Sigmoid colon (tissue), 7 donors: ENCODE data around the gene TMEM167B. TPM values are rescaled to one million over a fixed set of nuclear protein-coding genes. Genes with fewer than 3 reads are reported as not detected.

Source experiments
- DNase-seq: peaks from one replicate; pipeline ENCODE4 v3.0.0-alpha.2; 2019
- H3K27ac ChIP-seq, 4 donors: fragments of 200-600 bp; sonication (generic); one replicate each; pipeline ENCODE4 v1.5.1; 2016 to 2019; ENCODE audit warnings: mild to moderate bottlenecking in 1 of 4
- H3K27me3 ChIP-seq, 3 donors: fragments of 200-600 bp; sonication (generic); one replicate each; pipeline ENCODE4 v1.5.1; 2019; ENCODE audit warnings: mild to moderate bottlenecking in 1 of 3
- H3K36me3 ChIP-seq, 4 donors: fragments of 200-600 bp; sonication (generic); one replicate each; pipeline ENCODE4 v1.5.1; 2016 to 2019
- H3K4me1 ChIP-seq, 4 donors: fragments of 200-600 bp; sonication (generic); one replicate each; pipeline ENCODE4 v1.5.1; 2017 to 2019
- H3K4me3 ChIP-seq, 4 donors: fragments of 200-600 bp; sonication (generic); one replicate each; pipeline ENCODE4 v1.5.1; 2017 to 2019; ENCODE audit warnings: mild to moderate bottlenecking in 2 of 4, moderate library complexity in 1 of 4
- H3K9me3 ChIP-seq, 4 donors: fragments of 200-600 bp in 3 of 4; sonication (generic) in 3 of 4; one replicate each; pipeline versions ENCODE4 v1.5.1 to v1.6.1; 2013 to 2019
- CTCF ChIP-seq, 4 experiments: fragments of 450-650 bp in 3 of 4; fragments of 200-600 bp in 1 of 4; IDR thresholded peaks; one replicate each; pipeline ENCODE4 v1.5.1; 2016 to 2019; ENCODE audit warnings: antibody characterized with exemption in 4 of 4, mild to moderate bottlenecking in 3 of 4, moderate library complexity in 2 of 4
- EP300 ChIP-seq, 4 donors: sonication (generic); formaldehyde crosslinking; IDR thresholded peaks; one replicate each; pipeline ENCODE4 v1.6.1; 2017; ENCODE audit warnings: antibody characterized with exemption in 4 of 4
- POLR2A ChIP-seq, 2 donors: fragments of 450-650 bp; IDR thresholded peaks; one replicate each; pipeline ENCODE4 v1.6.1; 2016; ENCODE audit warnings: antibody characterized with exemption in 2 of 2, mild to moderate bottlenecking in 2 of 2, moderate library complexity in 2 of 2
- POLR2AphosphoS5 ChIP-seq, 4 donors: sonication (generic); formaldehyde crosslinking; IDR thresholded peaks; one replicate each; pipeline ENCODE4 v1.6.1; 2017; ENCODE audit warnings: antibody characterized with exemption in 4 of 4
- WGBS, 2 donors: extraction: QIAGEN DNeasy Blood & Tissue Kit; methylation state at CpG; one replicate each; pipeline ENCODE4 v1.1.7; 2013; 5-methylcytosine and 5-hydroxymethylcytosine counted together
- intact Hi-C: fragments of 100-400 bp; cut with DNase I; formaldehyde crosslinking; loops from one replicate; pipeline ENCODE4 v1.15.1; 2023
- polyA plus RNA-seq, 3 donors: library from polyadenylated mRNA; stranded (reverse); fragments of 200-250 nt; gene quantifications; one replicate each; pipeline ENCODE4 v1.2.3, GENCODE V29; 2013
- total RNA-seq, 4 donors: library from RNA; depleted of rRNA; stranded (reverse); fragments of >200 nt; gene quantifications; one replicate each; pipeline ENCODE4 v1.1.0, GENCODE V29; 2016
- donor health status: healthy with polysubstance abuse.
- donor health status: Bipolar disorder and iron deficiency.
- donor health status: healthy.

Gene TMEM167B
- total and polyA plus RNA-seq, 7 donors: 16.2 to 33.2 (median 22.7) TPM

DNA sequence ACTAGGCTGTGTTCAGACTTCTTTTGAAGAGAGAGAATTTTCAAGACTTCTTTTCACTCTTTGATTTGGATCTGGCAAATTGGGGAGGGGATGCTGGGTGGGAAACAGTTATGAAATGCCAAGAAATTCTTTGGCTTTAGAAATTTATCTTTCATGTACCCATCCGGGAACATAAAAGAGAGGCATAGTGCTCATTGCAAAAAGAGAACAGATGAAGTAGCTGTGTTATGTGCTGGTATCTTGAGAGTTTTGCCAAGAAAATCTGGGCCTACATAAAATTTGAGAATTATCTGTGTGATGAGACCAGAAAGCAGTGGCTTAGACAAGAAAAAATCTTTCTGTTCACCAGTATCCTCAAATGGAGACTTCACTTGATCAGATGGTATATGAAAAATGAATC, 4.3 kb downstream of the TMEM167B start:
- peak overlapping the region; percentile 74 to 97 (median 86) for H3K27ac ChIP-seq
- intact Hi-C loops: loop anchor here (5.0 to 10.0 kb wide), 2 partner anchors 133 to 300 kb away; partner anchors contain the start of genes CLCC1 and SORT1
- H3K9me3 ChIP-seq: no peaks in the 10 kb centered on the region
- H3K4me3 ChIP-seq: no peak overlapping the region
- H3K36me3 ChIP-seq: peaks cover 0 to 27% (median 6%) of the 10 kb centered on the region in 4 donors
- DNase-seq: no peak
- WGBS, 2 donors: 90 to 95% methylated on average over 1 of the region's 1 CpG
- peaks cover 0 to 52% (median 45%) of the 10 kb centered on the region in 4 donors for H3K4me1 ChIP-seq
- TF ChIP-seq EP300 (IDR thresholded peaks at IDR 0.05) (no peak), POLR2A (IDR thresholded peaks at IDR 0.05) (no peak), CTCF (IDR thresholded peaks at IDR 0.05) (no peak), POLR2AphosphoS5 (IDR thresholded peaks at IDR 0.05) (no peak)
- H3K27me3 ChIP-seq: no peaks in the 10 kb centered on the region

- 94% methylated on average over 1 of the region's 1 CpG for WGBS, 2 donors
- DNase-seq: no peak
- Histone ChIP-seq H3K4me1 (peaks cover 0 to 48% (median 42%) of the 10 kb centered on the region in 4 donors), H3K36me3 (peaks cover 0 to 27% (median 6%) of the 10 kb centered on the region in 4 donors), H3K27me3 (no peaks in the 10 kb centered on the region), H3K4me3 (no peak overlapping the region), H3K27ac (peak overlapping the region; percentile 74 to 97 (median 86)), H3K9me3 (no peaks in the 10 kb centered on the region)
- TF ChIP-seq EP300 (IDR thresholded peaks at IDR 0.05) (no peak), POLR2A (IDR thresholded peaks at IDR 0.05) (no peak), CTCF (IDR thresholded peaks at IDR 0.05) (no peak), POLR2AphosphoS5 (IDR thresholded peaks at IDR 0.05) (no peak)
- intact Hi-C loops: loop anchor here (10.0 kb wide), 1 partner anchor 299 kb away; the partner anchor contains the start of gene SORT1
Observed at GRCh38 chr1:109095631-109096030, 5.1 kb downstream of the TMEM167B start.

- Histone ChIP-seq H3K4me3 (no peak overlapping the region), H3K27ac (peak overlapping the region in 2 of 4 donors; percentile 96 to 97), H3K27me3 (no peaks in the 10 kb centered on the region), H3K36me3 (peaks cover 0 to 27% (median 6%) of the 10 kb centered on the region in 4 donors), H3K4me1 (peaks cover 0 to 52% (median 45%) of the 10 kb centered on the region in 4 donors), H3K9me3 (no peaks in the 10 kb centered on the region)
- TF ChIP-seq EP300 (IDR thresholded peaks at IDR 0.05) (no peak), POLR2AphosphoS5 (IDR thresholded peaks at IDR 0.05) (no peak), POLR2A (IDR thresholded peaks at IDR 0.05) (no peak), CTCF (IDR thresholded peaks at IDR 0.05) (no peak)
- intact Hi-C loops: loop anchor here (10.0 kb wide), 1 partner anchor 299 kb away; the partner anchor contains the start of gene SORT1
- no peak for DNase-seq
- 21 to 73% methylated on average over 1 of the region's 1 CpG for WGBS, 2 donors
Observed at GRCh38 chr1:109096120-109096519, 5.6 kb downstream of the TMEM167B start.

DNA sequence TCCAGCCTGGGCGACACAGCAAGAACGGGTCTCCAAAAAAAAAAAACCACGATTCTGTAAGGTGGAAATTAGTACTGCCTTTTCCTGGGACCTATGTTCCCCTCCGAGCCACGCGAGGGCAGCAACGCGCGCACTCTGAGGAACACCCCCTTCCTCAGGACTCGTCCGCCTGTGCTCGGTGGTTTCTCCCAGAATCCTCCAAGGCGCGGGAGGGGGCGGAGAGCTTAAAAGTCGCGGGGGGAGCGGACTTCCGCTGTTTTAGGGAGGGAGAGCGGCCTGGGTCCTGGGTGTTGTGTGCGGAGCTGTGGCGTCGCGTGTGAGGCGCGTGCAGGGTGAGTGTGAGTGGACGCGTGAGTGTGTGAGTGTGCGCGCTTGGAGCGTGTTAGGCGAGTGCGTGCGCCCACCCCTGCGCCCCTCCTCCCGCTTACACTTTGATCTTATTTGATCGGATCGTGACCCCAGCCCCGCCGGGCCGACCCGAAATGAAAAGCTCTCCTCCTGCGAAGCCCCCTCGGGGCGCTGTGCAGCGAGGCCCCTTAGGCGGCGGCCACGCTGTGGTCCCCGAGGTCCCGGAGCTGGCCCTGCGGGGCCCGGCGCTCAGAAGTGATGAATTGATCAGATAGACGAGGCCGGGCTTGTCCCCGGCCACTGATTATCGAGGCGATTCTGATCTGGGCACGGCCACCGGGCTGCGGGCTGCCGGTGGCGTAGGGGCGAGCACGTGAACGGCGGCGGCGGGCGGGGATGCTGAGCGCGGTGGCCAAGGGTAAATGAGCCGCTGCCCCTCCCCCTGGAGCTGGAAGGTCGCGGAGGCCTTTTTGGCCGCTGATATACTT, 9.6 kb downstream of the TMEM167B start:
- 0% methylated on average over 77 of the region's 77 CpGs for WGBS, 2 donors
- H3K4me1 ChIP-seq: peaks cover 0 to 22% (median 15%) of the 10 kb centered on the region in 4 donors
- DNase-seq: peak; percentile 99
- H3K27me3 ChIP-seq: no peaks in the 10 kb centered on the region
- no peaks in the 10 kb centered on the region for H3K9me3 ChIP-seq
- H3K36me3 ChIP-seq: peaks cover 0 to 8% (median 0%) of the 10 kb centered on the region in 4 donors
- TF ChIP-seq POLR2A (IDR thresholded peaks at IDR 0.05) (peak; percentile 97 to 98), EP300 (IDR thresholded peaks at IDR 0.05) (peak in 1 of 4 donors; percentile 68), POLR2AphosphoS5 (IDR thresholded peaks at IDR 0.05) (peak; percentile 98 to 99 (median 98)), CTCF (IDR thresholded peaks at IDR 0.05) (peak; percentile 73 to 88 (median 78))
- intact Hi-C loops: loop anchor here (1.0 to 10.0 kb wide), 4 partner anchors 24 to 295 kb away; partner anchors contain the start of genes SORT1, TAF13 and WDR47
- H3K4me3 ChIP-seq: peak overlapping the region; percentile 66 to 97 (median 87)
- peak overlapping the region; percentile 90 to 99 (median 95) for H3K27ac ChIP-seq
